Measurements from ENCODE around the gene KDM4C.
"Not testable (repeated sequence)": the region's sequence is repeated elsewhere in the genome, so short reads cannot be mapped to it uniquely, and the experiment has no call there.

Gene KDM4C

GRCh38 chr9:6944093-6944551 lies 186.3 kb downstream of the KDM4C start:
- Mint-ChIP-seq H3K4me3 (no peak overlapping the region), H3K9me3 (no peaks in the 10 kb centered on the region), H3K4me1 (ENCODE audit: low read depth) (peaks cover 4% of the 10 kb centered on the region), H3K27me3 (ENCODE audit: low read depth) (no peaks in the 10 kb centered on the region), H3K36me3 (ENCODE audit: low read depth) (peaks cover 4% of the 10 kb centered on the region), H3K27ac (no peak overlapping the region)

DNA sequence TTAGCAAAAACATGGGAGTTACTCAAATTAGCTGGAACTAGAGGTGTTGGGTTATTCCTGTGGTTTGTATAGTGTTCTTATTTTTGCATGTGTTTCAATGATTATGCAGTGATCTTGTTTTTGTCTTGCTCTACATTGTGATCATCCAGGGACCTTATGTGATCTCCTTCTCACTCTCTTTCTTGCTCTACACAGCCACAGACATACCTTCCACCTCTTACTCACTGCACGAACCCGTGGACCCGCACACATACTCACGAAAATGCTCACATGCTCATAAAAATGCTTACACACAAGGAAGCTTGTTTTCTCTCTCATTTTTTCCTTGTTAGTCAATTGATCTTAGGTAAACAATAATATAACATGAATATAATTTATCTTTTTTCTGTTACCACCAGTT lies 187.1 kb downstream of the KDM4C start:
- peaks cover 4% of the 10 kb centered on the region for H3K36me3 Mint-ChIP-seq (ENCODE audit: low read depth)
- H3K27ac Mint-ChIP-seq = no peak overlapping the region
- H3K4me1 Mint-ChIP-seq (ENCODE audit: low read depth) = peaks cover 4% of the 10 kb centered on the region
- H3K27me3 Mint-ChIP-seq (ENCODE audit: low read depth) = no peaks in the 10 kb centered on the region
- no peaks in the 10 kb centered on the region for H3K9me3 Mint-ChIP-seq
- H3K4me3 Mint-ChIP-seq = no peak overlapping the region

DNA sequence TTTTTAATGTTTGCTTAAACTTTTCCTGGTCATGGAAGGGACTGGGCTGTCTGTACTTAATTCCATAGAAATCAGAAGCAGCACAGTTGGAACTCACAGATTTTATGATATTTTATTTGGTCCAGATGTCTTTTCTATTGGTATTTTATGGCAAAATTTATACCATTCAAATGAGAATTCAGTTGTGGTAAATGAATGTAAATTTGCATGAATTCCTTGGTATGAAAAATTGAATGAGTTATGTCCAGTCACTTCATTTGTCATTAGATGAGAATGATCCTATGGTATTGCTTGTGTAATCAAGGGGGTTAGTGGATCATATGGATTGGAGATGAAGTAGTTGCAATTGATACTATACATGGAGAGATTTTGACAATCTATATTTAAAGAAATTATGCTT lies 188.0 kb downstream of the KDM4C start:
- Mint-ChIP-seq H3K4me3 (no peak overlapping the region), H3K9me3 (no peaks in the 10 kb centered on the region), H3K27ac (no peak overlapping the region), H3K27me3 (ENCODE audit: low read depth) (no peaks in the 10 kb centered on the region), H3K36me3 (ENCODE audit: low read depth) (peaks cover 6% of the 10 kb centered on the region), H3K4me1 (ENCODE audit: low read depth) (peaks cover 4% of the 10 kb centered on the region)

DNA sequence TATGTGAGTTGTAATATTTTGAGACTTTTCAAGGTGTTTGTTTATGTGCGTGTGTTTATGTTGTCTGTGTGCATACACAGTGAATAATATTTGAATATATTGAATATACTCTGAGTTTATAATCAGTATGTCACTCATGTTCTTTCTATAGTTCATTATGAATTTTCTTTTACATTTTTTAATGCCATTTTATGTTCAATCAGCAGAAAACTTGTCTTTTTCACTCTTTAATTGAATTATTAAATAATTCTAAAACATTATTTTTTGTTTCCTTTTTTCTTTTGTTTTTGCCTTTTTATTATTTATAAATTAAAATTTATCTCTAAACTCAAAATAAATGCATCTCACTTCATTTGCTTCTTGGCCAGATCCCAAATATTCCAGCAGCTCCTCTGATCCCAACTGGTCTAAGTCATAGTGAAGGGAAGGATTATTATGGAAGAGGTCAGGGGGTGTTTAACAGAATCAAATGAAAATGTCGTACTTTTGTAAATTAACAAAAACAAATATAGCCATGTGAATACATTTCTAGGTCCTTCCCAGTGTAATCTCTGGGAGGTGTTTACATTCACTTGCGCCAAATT lies 188.9 kb downstream of the KDM4C start:
- Mint-ChIP-seq H3K9me3 (no peaks in the 10 kb centered on the region), H3K4me3 (no peak overlapping the region), H3K4me1 (ENCODE audit: low read depth) (peaks cover 4% of the 10 kb centered on the region), H3K27ac (no peak overlapping the region), H3K36me3 (ENCODE audit: low read depth) (peaks cover 6% of the 10 kb centered on the region), H3K27me3 (ENCODE audit: low read depth) (no peaks in the 10 kb centered on the region)

DNA sequence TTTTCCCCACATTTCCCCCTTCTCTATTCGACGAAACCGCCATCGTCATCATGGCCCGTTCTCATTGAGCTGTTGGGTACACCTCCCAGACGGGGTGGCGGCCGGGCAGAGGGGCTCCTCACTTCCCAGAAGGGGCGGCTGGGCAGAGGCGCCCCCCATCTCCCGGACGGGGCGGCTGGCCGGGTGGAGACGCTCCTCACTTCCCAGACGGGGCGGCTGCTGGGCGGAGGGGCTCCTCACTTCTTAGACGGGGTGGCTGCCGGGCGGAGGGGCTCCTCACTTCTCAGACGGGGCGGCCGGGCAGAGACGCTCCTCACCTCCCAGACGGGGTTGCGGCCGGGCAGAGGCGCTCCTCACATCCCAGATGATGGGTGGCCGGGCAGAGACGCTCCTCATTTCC lies 191.1 kb downstream of the KDM4C start:
- not testable (repeated sequence) for H3K27ac Mint-ChIP-seq; H3K4me3 Mint-ChIP-seq; H3K36me3 Mint-ChIP-seq (ENCODE audit: low read depth); H3K27me3 Mint-ChIP-seq (ENCODE audit: low read depth); H3K4me1 Mint-ChIP-seq (ENCODE audit: low read depth); H3K9me3 Mint-ChIP-seq

DNA sequence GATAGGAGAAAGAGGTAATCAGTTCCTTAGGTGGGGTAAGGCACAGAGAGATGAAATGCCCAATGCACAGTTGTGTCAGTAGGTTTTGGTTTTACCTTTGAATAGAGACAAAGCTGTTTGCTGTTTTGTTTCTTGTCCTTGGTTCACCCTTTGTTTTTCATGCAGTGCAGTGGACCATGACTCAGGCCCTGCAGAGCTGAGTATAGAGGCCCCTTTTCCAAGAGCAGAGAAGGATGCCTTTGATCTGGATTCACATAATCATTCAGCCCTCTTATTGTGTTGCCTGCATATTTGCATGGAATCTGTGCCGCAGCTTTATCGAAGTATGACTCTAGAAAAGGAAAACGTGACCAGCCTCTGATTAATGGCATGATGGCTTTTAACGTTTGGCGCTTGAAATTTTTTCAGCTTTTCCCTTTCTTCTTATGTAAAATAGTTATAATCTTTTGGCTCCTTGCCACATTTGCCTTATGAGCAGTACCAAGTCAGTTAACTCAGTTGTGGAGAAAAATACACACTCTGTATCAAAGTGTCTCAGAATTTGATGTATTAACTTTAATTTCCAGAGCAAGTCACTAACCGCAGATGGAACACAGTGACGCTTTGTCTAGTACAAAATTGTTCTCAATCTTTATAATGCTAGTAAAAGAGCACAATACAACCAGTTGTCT lies 197.6 kb downstream of the KDM4C start:
- Mint-ChIP-seq H3K9me3 (no peaks in the 10 kb centered on the region), H3K36me3 (ENCODE audit: low read depth) (peaks cover 5% of the 10 kb centered on the region), H3K27me3 (ENCODE audit: low read depth) (no peaks in the 10 kb centered on the region), H3K4me3 (no peak overlapping the region), H3K27ac (no peak overlapping the region), H3K4me1 (ENCODE audit: low read depth) (no peaks in the 10 kb centered on the region)

DNA sequence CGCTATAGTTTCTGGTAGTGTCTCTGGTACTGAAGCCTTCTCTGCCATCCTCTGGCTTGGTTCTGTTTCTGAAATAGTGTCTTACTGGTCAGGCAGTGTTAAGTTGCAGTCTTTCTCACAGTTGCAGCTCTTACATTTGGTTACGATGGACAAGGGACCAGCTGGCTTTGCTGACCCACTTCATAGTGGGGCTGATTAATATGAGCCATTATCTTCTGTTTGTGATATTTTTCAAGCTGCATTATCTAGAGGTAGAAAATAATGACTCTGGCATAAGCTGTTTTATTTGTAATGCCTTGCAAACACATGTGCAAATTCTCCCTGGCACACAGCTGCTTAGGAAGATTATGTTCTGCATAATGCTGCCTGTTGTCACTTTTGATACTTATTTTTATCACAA lies 199.1 kb downstream of the KDM4C start:
- Mint-ChIP-seq H3K27me3 (ENCODE audit: low read depth) (no peaks in the 10 kb centered on the region), H3K27ac (no peak overlapping the region), H3K4me1 (ENCODE audit: low read depth) (peaks cover 2% of the 10 kb centered on the region), H3K9me3 (no peaks in the 10 kb centered on the region), H3K36me3 (ENCODE audit: low read depth) (peaks cover 7% of the 10 kb centered on the region), H3K4me3 (no peak overlapping the region)

DNA sequence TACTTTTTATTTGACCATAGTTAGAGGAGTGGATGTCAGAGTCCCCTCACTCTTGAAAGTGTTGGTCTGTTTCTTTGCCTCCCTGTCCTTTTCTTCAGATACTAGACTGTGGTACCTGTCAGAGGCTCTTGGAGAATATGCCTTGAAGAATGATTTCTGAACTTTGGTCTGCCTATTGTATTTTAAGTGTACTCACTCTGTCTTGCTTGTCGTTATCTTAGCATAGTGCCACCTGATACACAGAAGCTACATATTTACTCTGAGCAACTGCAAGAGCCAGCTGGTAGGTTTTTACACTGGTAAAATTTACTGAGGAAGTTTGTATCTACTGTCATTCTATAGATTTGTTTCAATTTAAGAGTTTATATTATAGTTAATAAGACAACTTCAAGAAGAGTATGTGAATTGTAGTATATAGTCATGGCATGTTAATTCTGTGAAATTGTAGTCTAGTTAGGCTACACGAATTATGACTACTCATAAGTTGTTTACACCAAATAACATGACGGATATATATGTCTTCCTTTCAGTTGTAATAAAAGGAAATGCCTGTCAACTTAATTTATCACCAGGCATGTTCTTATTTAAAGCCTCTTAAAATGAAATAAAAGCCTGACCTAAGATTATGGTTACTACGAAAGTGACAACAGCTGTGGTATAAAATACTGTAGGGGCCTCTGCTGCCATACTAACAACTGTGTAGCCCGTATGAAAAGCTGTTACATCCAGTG lies 201.7 kb downstream of the KDM4C start:
- Mint-ChIP-seq H3K4me1 (ENCODE audit: low read depth) (peaks cover 2% of the 10 kb centered on the region), H3K27me3 (ENCODE audit: low read depth) (no peaks in the 10 kb centered on the region), H3K4me3 (no peak overlapping the region)

GRCh38 chr9:6960777-6961176 lies 203.0 kb downstream of the KDM4C start:
- Mint-ChIP-seq H3K4me3 (no peak overlapping the region), H3K36me3 (ENCODE audit: low read depth) (peaks cover 6% of the 10 kb centered on the region), H3K27ac (no peak overlapping the region)

More for the DNA sequence above, 201.7 kb downstream of the KDM4C start:
- peaks cover 7% of the 10 kb centered on the region for H3K36me3 Mint-ChIP-seq (ENCODE audit: low read depth)
- H3K27ac Mint-ChIP-seq = no peak overlapping the region
- H3K9me3 Mint-ChIP-seq = no peaks in the 10 kb centered on the region

DNA sequence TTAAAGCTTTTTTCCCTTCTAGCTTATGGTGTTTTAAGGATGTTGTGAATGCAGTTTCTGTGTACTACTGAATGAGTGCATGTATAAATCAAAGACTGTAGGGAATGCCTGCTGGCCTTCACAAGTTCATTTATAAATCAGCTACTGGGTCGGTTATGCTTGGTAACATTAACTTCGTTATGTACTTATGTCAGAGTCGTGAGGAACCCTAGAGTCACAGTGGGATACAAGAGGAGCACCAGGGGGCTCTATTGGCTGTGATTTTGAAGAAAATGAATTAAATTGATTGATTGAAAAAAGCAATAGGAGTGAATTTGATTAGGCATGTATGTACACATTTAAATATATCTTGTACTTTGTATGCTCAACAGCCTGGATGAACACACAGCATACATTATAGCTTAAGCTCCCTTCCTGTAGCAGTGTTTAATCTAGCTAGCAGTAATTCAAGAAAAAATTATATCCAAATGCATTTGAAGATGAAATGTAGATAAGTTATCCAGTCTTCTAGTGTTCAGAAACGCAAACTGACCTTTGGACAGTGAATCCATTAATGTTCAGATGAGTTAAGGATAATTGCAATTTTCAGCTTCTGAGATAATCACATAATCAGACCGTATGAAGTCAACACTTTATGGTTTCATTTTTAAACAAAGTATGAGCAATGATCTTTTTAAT lies 204.2 kb downstream of the KDM4C start:
- Mint-ChIP-seq H3K9me3 (no peaks in the 10 kb centered on the region), H3K4me1 (ENCODE audit: low read depth) (peaks cover 2% of the 10 kb centered on the region), H3K4me3 (no peak overlapping the region), H3K27me3 (ENCODE audit: low read depth) (no peaks in the 10 kb centered on the region), H3K27ac (no peak overlapping the region), H3K36me3 (ENCODE audit: low read depth) (peaks cover 6% of the 10 kb centered on the region)

More at GRCh38 chr9:6960777-6961176, 203.0 kb downstream of the KDM4C start:
- Mint-ChIP-seq H3K4me1 (ENCODE audit: low read depth) (peaks cover 2% of the 10 kb centered on the region), H3K9me3 (no peaks in the 10 kb centered on the region), H3K27me3 (ENCODE audit: low read depth) (no peaks in the 10 kb centered on the region)

DNA sequence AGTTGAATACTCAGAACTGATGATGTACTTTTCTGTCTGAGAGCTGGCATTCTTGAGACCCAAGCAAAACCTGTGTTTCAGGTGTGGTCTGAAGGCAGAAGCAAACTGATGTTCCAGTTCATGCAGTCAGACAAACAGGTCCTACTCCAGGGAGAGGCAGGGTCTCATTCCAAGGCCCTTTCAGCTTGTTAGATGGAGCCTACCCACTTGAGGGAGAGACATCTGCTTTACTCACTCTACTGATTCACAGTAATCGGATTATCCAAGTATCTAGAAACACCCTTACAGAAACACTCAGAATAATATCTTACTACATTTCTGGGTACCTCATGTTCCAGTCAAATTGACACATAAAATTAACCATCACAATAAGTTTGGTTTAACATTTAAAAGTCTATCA lies 207.8 kb downstream of the KDM4C start:
- H3K27ac Mint-ChIP-seq = no peak overlapping the region
- H3K36me3 Mint-ChIP-seq (ENCODE audit: low read depth) = peaks cover 2% of the 10 kb centered on the region

DNA sequence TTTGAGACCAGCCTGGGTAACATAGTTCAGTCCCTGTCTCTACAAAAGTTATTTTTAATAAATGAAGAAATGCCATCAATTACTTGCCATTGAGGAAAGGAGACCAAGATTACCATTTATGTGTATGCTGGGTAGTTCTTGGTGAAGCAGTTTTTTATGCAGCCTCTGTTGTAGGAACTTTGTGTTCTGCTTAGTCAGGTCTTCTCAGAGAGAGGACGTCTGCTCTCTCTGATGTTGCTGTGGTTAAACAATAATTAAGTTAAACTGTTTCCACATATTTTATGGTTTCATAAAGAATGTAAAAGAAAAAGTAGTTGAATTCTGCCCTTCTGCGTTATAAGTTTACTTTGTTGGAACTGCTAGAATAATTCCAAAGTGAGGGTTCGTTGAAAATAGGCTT lies 210.5 kb downstream of the KDM4C start:
- Mint-ChIP-seq H3K27me3 (ENCODE audit: low read depth) (no peaks in the 10 kb centered on the region), H3K4me1 (ENCODE audit: low read depth) (no peaks in the 10 kb centered on the region), H3K9me3 (no peaks in the 10 kb centered on the region), H3K27ac (no peak overlapping the region), H3K4me3 (no peak overlapping the region), H3K36me3 (ENCODE audit: low read depth) (no peaks in the 10 kb centered on the region)

More for the DNA sequence above, 207.8 kb downstream of the KDM4C start:
- peaks cover 2% of the 10 kb centered on the region for H3K4me1 Mint-ChIP-seq (ENCODE audit: low read depth)
- no peak overlapping the region for H3K4me3 Mint-ChIP-seq
- no peaks in the 10 kb centered on the region for H3K9me3 Mint-ChIP-seq
- H3K27me3 Mint-ChIP-seq (ENCODE audit: low read depth) = no peaks in the 10 kb centered on the region

- Mint-ChIP-seq H3K4me1 (ENCODE audit: low read depth) (peaks cover 2% of the 10 kb centered on the region), H3K36me3 (ENCODE audit: low read depth) (no peaks in the 10 kb centered on the region), H3K27me3 (ENCODE audit: low read depth) (no peaks in the 10 kb centered on the region), H3K27ac (no peak overlapping the region), H3K4me3 (no peak overlapping the region), H3K9me3 (no peaks in the 10 kb centered on the region)
Measured at GRCh38 chr9:6969805-6970204, 212.0 kb downstream of the KDM4C start.

DNA sequence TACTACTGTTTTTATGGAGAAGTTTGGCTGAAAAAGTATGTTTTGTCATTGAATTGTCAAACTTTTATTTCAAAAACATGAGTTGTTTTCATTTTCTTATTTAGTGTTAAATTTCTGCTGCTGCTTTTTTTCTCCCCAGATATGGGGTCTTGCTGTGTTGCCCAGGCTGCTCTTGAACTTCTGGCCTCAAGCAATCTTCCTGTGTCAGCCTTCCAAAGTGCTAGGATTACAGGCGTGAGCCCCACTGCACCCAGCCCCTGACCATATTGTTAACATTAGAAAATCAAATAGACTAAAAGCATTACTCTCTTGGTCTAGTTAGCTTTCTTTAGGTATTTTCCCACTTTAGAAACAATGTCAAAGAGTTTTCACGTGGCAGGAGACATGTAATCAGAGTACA lies 215.3 kb downstream of the KDM4C start:
- peaks cover 2% of the 10 kb centered on the region for H3K4me1 Mint-ChIP-seq (ENCODE audit: low read depth)
- H3K27me3 Mint-ChIP-seq (ENCODE audit: low read depth) = no peaks in the 10 kb centered on the region
- H3K9me3 Mint-ChIP-seq = no peaks in the 10 kb centered on the region
- H3K27ac Mint-ChIP-seq = no peak overlapping the region
- H3K4me3 Mint-ChIP-seq = no peak overlapping the region
- H3K36me3 Mint-ChIP-seq (ENCODE audit: low read depth) = no peaks in the 10 kb centered on the region
